Dermis blood vessel endothelial cell (primary cell): ENCODE data around the gene CD6. TPM values are rescaled to one million over a fixed set of nuclear protein-coding genes. Genes with fewer than 3 reads are reported as not detected.

Experiments used
- DNase-seq: peaks from one replicate; pipeline ENCODE4 v3.0.0; 2010
- total RNA-seq: library from RNA; depleted of rRNA; stranded (reverse); fragments of >200 nt; gene quantifications from 2 replicates; pipeline ENCODE4 v1.2.3, GENCODE V29; 2014

Gene CD6
- total RNA-seq, 1 donor from 2014 or later: not detected

- DNase-seq: no peak
Observed at GRCh38 chr11:60935676-60936442, 35.6 kb upstream of the CD6 start.

DNA sequence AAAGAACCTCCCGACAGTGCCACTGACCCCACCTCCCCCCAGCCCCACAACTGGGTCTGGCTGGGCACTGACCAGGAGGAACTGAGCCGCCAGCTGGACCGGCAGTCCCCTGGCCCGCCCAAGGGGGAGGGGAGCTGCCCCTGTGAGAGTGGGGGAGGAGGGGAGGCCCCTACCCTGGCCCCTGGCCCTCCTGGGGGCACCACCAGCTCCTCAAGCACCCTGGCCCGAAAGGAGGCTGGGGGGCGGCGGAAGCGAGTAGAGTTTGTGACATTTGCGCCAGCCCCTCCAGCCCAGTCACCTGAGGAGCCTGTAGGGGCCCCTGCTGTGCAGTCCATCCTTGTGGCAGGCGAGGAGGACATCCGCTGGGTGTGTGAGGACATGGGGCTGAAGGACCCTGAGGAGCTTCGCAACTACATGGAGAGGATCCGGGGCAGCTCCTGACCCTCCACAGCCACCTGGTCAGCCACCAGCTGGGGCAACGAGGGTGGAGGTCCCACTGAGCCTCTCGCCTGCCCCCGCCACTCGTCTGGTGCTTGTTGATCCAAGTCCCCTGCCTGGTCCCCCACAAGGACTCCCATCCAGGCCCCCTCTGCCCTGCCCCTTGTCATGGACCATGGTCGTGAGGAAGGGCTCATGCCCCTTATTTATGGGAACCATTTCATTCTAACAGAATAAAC is 34.9 kb upstream of the CD6 start:
- no peak for DNase-seq

GRCh38 chr11:60937144-60937527 is 34.3 kb upstream of the CD6 start:
- peak; percentile 82 for DNase-seq

DNA sequence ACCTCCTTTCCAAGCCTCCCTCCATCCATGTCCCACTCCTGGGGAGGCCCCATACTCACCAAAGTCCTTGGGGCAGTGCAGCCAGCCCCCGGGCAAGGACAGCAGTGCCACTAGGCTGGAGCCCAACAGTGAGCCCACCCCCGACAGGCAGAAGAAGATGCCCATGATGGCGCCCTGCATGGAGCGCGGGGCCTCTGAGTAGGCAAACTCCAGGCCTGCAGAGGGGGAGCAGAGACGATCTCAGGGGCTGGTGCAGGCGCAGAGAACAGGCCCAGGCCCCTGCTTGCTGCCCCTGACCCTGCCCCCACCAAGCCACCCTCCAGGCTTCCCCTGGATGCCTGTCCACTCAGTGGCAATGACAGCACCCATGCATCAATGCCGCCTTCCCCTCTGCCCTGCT is 33.7 kb upstream of the CD6 start:
- no peak for DNase-seq

GRCh38 chr11:60938500-60938899 is 33.0 kb upstream of the CD6 start:
- no peak for DNase-seq

- DNase-seq: no peak
Observed at GRCh38 chr11:60939301-60939700, 32.2 kb upstream of the CD6 start.

DNA sequence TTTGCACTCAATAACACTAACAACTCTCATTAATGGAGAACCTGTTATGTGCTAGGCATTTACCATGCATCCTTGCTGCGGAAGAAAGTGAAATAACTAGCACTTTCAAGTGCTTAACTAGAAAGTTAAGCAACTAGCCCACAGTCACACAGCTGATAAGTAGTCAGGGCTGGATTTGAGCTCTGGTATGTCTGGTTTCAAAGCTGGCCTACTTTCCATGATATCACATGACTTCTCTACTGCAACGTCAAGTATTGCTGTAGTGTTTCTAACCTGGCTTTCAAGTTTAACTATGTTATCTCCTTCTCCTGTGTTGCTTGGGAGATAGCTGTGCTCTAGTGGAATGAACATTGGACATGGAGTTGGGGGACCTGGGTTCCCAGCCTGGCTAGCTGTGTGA is 31.6 kb upstream of the CD6 start:
- no peak for DNase-seq

GRCh38 chr11:60941371-60942119 is 29.9 kb upstream of the CD6 start:
- no peak for DNase-seq

DNA sequence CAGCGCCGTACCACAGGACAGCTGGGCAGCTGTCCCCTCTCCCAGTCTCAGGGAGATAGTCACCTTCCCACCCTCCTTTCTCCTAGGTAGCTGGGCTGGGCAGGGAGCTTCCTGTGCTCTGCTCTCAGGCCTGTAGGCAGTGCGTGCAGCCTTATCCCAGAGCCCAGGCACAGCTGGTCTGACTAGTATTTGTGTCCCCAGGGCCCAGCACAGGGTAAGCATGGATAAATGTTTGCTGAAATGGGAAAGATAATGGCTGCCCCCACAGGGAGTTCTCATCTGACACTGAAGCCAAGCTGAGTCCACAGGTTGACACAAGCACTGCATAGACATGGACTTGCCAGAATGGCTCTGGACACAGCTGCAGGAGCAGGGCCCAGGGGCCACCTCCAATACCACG is 29.3 kb upstream of the CD6 start:
- DNase-seq: no peak

- no peak for DNase-seq
Observed at GRCh38 chr11:60942970-60943565, 28.4 kb upstream of the CD6 start.

- no peak for DNase-seq
Observed at GRCh38 chr11:60944490-60945294, 26.8 kb upstream of the CD6 start.

DNA sequence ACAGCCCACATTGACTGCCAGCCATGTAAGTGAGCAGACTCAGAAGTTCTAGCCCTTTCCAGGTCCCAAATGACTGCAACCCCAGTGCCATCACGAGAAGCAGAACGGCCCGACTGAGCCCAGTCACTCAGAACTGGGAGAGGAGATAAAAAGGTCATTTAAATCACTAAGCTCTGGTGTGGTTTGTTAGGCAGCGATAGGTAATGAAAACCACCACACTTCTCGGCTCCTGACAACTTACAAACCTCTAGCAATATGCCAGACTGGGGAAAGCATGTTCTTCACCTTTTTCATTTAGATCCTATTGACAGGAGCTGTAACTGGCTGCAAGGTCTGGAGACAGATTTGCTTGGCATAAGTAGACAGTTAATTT is 26.2 kb upstream of the CD6 start:
- DNase-seq: no peak

DNA sequence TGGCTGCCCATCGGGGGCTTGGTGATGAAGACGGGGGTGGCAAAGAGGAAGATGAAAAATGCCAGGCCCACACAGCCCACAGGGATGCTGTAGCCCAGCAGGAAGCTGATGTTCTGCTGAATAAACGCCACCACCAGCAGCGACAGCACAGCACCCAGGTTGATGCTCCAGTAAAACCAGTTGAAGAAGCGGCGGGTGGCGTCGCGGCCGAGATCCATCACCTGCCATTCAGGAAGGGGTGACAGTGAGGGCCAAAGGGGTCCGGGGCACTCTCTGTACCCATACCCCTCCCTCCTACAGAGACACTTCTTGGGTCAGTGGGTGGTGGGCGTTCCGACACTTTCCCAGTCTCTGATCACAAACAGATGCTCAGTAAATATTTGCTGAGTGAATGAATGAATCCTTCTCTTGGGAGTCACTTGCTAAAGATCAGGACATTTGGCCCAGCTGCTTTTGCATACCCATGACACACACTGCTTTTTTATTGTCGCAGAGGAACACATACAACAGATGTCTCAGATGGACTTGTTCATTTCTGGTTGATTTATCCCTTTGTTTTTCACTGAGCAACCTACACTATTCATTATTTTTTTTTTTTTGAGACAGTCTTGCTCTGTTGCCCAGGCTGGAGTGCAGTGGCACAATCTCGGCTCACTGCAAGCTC is 24.7 kb upstream of the CD6 start:
- no peak for DNase-seq

GRCh38 chr11:60947700-60948099 is 23.8 kb upstream of the CD6 start:
- no peak for DNase-seq

- DNase-seq: no peak
Observed at GRCh38 chr11:60948250-60948649, 23.2 kb upstream of the CD6 start.

DNA sequence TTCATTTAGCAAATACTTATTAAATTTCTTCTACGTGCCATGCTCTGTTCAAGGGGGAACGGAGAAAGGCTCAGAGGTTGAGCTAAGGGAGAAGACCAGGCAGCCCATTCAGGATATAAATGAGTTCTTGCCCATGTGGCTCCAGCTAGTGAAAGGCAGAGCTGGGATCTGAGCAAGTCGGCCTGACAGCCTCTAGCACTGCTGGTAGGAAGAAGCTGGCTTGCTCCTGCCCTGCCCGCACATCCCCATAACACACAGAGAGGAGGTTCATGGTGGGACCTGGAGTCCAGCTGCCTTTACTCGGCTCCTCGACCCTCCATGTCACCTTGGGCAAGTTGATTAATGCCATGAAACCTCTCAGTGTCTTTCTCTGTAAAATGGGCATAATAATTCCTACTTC is 21.5 kb upstream of the CD6 start:
- DNase-seq: no peak

- peak; percentile 33 for DNase-seq
Observed at GRCh38 chr11:60950933-60951605, 20.4 kb upstream of the CD6 start.

- no peak for DNase-seq
Observed at GRCh38 chr11:60951606-60951903, 19.9 kb upstream of the CD6 start.

DNA sequence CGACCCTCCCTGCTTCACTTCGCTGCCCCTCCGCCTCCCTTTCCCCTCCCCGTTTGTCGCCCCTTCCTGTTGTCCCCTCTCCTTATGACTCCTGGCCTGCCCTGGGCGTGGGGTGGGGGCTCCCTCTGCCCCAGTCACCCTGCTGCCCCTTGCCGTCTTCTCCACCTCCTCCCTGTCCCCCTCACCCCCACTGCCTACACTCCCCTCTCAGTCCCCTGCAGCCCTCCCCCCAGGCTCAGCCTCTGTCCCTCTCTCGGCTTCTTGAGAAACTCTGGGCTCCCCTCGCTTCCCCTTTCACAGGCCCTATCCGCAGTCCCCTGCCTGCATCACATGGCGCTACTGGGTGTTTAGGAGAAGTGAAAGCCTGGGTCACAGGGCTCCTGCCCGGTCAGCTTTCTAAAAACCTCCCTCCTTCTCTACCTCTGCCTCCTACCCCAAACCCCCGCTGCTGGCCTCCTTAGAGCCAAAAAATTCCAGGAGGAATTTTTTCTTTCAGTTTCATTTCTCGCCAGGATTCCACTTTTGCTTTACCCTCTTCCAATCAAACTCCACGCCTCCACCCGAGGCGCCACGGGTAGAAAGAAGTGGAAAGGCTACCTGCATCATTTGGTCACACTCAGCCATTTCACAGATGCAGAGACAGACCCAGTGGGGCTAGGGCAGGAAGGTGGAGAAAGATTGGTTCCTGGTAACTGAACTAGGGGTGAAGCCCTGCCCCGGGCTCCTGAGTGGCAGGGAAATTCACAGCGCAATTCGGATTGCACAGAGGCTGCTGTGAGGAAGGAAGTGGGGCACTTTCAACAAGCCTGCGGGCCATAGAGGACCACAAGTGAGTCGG is 19.4 kb upstream of the CD6 start, which contains the start of gene SLC15A3:
Gene SLC15A3 (minus strand): TSS at position 273 of the 838 bp plus-strand sequence. CDS start 625 bp downstream, outside the sequence.
- DNase-seq: peak; percentile 44

- no peak for DNase-seq
Observed at GRCh38 chr11:60952742-60953170, 18.7 kb upstream of the CD6 start.
